Stomach (tissue), 9 donors: ENCODE measurements around the gene MSI2. TPM values are rescaled to one million over a fixed set of nuclear protein-coding genes. Genes with fewer than 3 reads are reported as not detected.

Experiments used
- DNase-seq, 2 donors: peaks; one replicate each; pipeline versions ENCODE4 v3.0.0 to v3.0.0-alpha.2; 2013 to 2019
- H3K27ac ChIP-seq, 5 donors: fragments of 200-600 bp in 4 of 5; sonication (generic) in 4 of 5; one replicate each; pipeline ENCODE4 v1.5.1; 2013 to 2019; ENCODE audit warnings: mild to moderate bottlenecking in 1 of 5, moderate library complexity in 1 of 5
- H3K27me3 ChIP-seq, 3 donors: fragments of 200-600 bp; sonication (generic); one replicate each; pipeline ENCODE4 v1.5.1; 2017 to 2019; ENCODE audit warnings: mixed run types in 1 of 3
- H3K36me3 ChIP-seq, 4 donors: fragments of 200-600 bp; sonication (generic); 1 replicate in 3 of 4; 2 replicates in 1 of 4; pipeline ENCODE4 v1.5.1; 2016 to 2019
- H3K4me1 ChIP-seq, 4 donors: fragments of 200-600 bp; sonication (generic); one replicate each; pipeline ENCODE4 v1.5.1; 2016 to 2019
- H3K4me3 ChIP-seq, 4 donors: fragments of 200-600 bp; sonication (generic) in 3 of 4; one replicate each; pipeline ENCODE4 v1.5.1; 2016 to 2019; ENCODE audit warnings: mild to moderate bottlenecking in 1 of 4
- H3K9me3 ChIP-seq, 4 donors: fragments of 200-600 bp; sonication (generic); one replicate each; pipeline ENCODE4 v1.5.1; 2016 to 2019
- CTCF ChIP-seq, 7 experiments: fragments of 450-650 bp in 4 of 7; fragments of 200-600 bp in 3 of 7; sonication (generic) in 3 of 7; IDR thresholded peaks; one replicate each; pipeline ENCODE4 v1.5.1; 2016 to 2019; ENCODE audit warnings: antibody characterized with exemption in 7 of 7, control low read depth in 2 of 7, mild to moderate bottlenecking in 1 of 7
- EP300 ChIP-seq: sonication (generic); formaldehyde crosslinking; IDR thresholded peaks from one replicate; pipeline ENCODE4 v1.6.1; 2017; ENCODE audit warnings: antibody characterized with exemption
- POLR2A ChIP-seq, 4 donors: fragments of 450-650 bp; IDR thresholded peaks; one replicate each; pipeline ENCODE4 v1.6.1; 2016; ENCODE audit warnings: antibody characterized with exemption in 4 of 4, control low read depth in 2 of 4, mild to moderate bottlenecking in 1 of 4, moderate library complexity in 1 of 4
- POLR2AphosphoS5 ChIP-seq, 3 donors: sonication (generic); formaldehyde crosslinking; IDR thresholded peaks; one replicate each; pipeline ENCODE4 v1.6.1; 2016; ENCODE audit warnings: antibody characterized with exemption in 3 of 3
- WGBS, 5 donors: extraction: QIAGEN DNeasy Blood & Tissue Kit in 3 of 5; methylation state at CpG; one replicate each; pipeline versions ENCODE4 v1.1.5 to v1.1.7; 2013 to 2018; 5-methylcytosine and 5-hydroxymethylcytosine counted together
- intact Hi-C: fragments of 100-400 bp; cut with DNase I; formaldehyde crosslinking; loops from one replicate; pipeline ENCODE4 v1.15.1; 2023; ENCODE audit warnings: low total_unique reads
- polyA plus RNA-seq, 3 donors: library from polyadenylated mRNA; stranded (reverse); fragments of 200-250 nt; gene quantifications; one replicate each; pipeline ENCODE4 v1.2.3, GENCODE V29; 2013
- total RNA-seq, 5 donors: library from RNA; depleted of rRNA; stranded (reverse); fragments of >200 nt; gene quantifications; one replicate each; pipeline versions ENCODE4 v1.1.0 to v1.2.3, GENCODE V29; 2014 to 2016
- donor health status: healthy with polysubstance abuse.
- donor health status: Bipolar disorder and iron deficiency.
- donor health status: healthy.

The MSI2 gene
- total and polyA plus RNA-seq, 8 donors, result 8.3 to 72.4 (median 22.9) TPM

DNA sequence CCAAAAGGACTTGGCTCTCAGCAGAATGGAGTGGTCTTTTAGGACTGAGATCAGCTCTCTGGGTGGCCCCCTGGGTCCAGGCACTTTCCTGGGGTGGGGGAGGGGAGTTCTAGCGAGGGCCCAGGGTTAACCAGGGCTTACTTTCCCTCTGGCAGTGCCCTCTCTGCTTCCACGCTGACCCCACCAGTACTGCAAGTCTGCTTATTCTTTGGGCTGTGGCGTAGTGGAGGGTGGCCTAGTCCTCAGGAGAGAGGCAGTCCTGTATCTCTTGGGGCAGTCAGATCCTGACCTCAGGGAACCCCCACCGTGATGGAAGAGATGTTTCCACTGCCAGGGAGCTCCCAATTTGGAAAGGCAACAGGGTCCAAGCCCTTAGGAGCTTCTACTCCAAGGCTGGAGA is 409.4 kb downstream of the MSI2 start:
- 72 to 81% (median 77%) methylated on average over 4 of the region's 4 CpGs for WGBS, 5 donors
- TF ChIP-seq CTCF (IDR thresholded peaks at IDR 0.05) (no peak), POLR2AphosphoS5 (IDR thresholded peaks at IDR 0.05) (no peak), EP300 (no peak)
- intact Hi-C loops, result loop anchor here (5.0 kb wide), 1 partner anchor 63 kb away; no protein-coding TSS in a partner anchor

DNA sequence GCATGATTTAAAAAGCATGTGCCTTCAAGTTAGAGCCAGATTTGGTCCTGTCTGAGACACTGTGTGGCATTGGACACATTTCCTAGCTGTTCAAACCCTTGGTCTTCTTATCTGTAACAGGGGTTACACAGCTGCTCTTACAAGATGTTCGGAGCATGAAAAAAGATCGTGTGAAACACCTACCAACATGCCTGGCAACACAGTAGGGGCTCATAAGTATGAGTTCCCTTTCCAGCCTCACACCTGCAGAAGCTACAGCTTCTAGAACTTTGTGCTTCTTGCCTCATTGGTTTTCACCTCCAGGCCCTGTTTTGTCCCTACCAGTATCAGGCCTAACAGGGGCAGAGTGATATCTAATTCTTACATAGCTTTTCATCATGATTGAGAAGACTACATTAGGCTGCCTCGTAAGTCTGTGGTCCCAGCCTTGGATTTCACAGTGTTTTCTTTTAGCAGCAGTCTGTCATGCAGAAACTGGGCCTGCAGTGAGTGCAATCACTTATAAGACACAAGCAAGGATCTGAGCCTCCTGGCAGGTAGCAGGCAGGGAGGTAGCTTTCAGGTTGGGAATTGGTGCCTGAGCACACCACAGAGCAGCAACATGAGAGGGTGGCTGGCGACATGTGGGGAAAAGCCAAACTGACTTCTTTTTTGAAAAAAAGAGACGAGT is 410.0 kb downstream of the MSI2 start:
- WGBS, 5 donors, result 76 to 86% (median 80%) methylated on average over 5 of the region's 5 CpGs
- TF ChIP-seq POLR2AphosphoS5 (IDR thresholded peaks at IDR 0.05), result no peak
- TF ChIP-seq EP300, result no peak
- TF ChIP-seq CTCF (IDR thresholded peaks at IDR 0.05), result no peak
- intact Hi-C loops, result loop anchor here (5.0 kb wide), 1 partner anchor 64 kb away; no protein-coding TSS in a partner anchor
- no peak overlapping the region for H3K4me3 ChIP-seq
- peaks cover 7 to 46% (median 24%) of the 10 kb centered on the region in 4 donors for H3K4me1 ChIP-seq
- H3K27ac ChIP-seq, result peak overlapping the region in 1 of 5 donors; percentile 86
- DNase-seq, result no peak
- H3K9me3 ChIP-seq, result no peaks in the 10 kb centered on the region
- no peaks in the 10 kb centered on the region for H3K27me3 ChIP-seq
- H3K36me3 ChIP-seq, result no peaks in the 10 kb centered on the region

More for the DNA sequence above, 409.4 kb downstream of the MSI2 start:
- DNase-seq, result no peak
- no peaks in the 10 kb centered on the region for H3K36me3 ChIP-seq
- peaks cover 7 to 43% (median 24%) of the 10 kb centered on the region in 4 donors for H3K4me1 ChIP-seq
- H3K9me3 ChIP-seq, result no peaks in the 10 kb centered on the region
- H3K27ac ChIP-seq, result peak overlapping the region in 4 of 5 donors; percentile 3 to 86 (median 37)
- no peaks in the 10 kb centered on the region for H3K27me3 ChIP-seq
- H3K4me3 ChIP-seq, result no peak overlapping the region

DNA sequence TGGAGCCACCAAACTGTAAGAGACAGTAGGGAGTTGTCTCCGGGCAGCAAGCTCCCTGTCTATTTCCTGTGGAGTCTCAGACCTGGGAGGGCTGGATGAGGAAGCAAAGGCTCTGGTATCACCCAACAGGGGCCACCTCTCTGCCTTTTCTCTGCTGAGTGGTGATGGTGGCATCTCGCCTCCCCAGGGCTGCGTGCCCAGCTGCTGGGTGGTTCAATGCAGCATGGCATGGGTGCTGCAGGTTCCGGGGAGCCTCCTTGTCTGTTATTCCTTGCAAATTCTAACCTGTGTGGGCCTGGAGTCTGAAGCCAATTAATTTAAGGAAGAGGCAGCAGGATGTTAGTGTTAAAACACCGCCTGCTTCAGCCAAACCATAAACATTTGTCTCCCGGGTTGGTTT is 410.6 kb downstream of the MSI2 start:
- H3K4me3 ChIP-seq, result no peak overlapping the region
- intact Hi-C loops, result loop anchor here (5.0 kb wide), 1 partner anchor 65 kb away; no protein-coding TSS in a partner anchor
- TF ChIP-seq EP300, result no peak
- no peak for TF ChIP-seq POLR2AphosphoS5 (IDR thresholded peaks at IDR 0.05)
- H3K27ac ChIP-seq, result peak overlapping the region in 1 of 5 donors; percentile 86
- H3K9me3 ChIP-seq, result no peaks in the 10 kb centered on the region
- H3K36me3 ChIP-seq, result no peaks in the 10 kb centered on the region
- H3K4me1 ChIP-seq, result peaks cover 7 to 52% (median 27%) of the 10 kb centered on the region in 4 donors
- WGBS, 5 donors, result 65 to 90% (median 86%) methylated on average over 4 to 6 of the region's 6 CpGs
- DNase-seq, result no peak
- no peaks in the 10 kb centered on the region for H3K27me3 ChIP-seq

DNA sequence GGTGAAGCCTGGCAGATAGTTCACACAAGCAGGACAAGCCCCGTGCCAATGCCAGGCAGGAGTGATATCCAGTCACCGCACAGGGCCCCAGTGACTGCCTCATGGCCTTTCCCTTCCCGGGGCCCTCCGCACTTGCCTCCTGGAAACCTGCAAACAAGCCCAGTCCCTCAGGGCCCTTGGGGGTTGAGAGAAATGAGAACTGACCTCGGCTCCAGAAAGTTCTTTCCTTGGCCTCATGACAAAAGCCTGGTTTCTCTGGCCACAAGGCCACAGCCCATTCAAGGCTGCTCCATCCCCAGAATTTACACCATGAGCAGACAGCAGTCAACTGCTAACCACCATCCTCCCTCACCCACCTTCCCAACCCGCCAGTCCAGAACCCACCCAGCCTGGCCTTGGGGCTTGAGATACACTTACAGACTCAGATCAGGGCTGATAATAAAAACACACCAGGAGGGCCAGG is 411.2 kb downstream of the MSI2 start:
- H3K27me3 ChIP-seq, result no peaks in the 10 kb centered on the region
- WGBS, 5 donors, result 87 to 95% (median 88%) methylated on average over 4 to 6 of the region's 6 CpGs
- no peaks in the 10 kb centered on the region for H3K36me3 ChIP-seq
- TF ChIP-seq EP300, result no peak
- TF ChIP-seq POLR2AphosphoS5 (IDR thresholded peaks at IDR 0.05), result no peak
- TF ChIP-seq CTCF (IDR thresholded peaks at IDR 0.05), result no peak
- no peak for TF ChIP-seq POLR2A (IDR thresholded peaks at IDR 0.05)
- no peaks in the 10 kb centered on the region for H3K9me3 ChIP-seq
- intact Hi-C loops, result loop anchor here (5.0 kb wide), 1 partner anchor 65 kb away; no protein-coding TSS in a partner anchor
- no peak overlapping the region for H3K4me3 ChIP-seq
- peak in 1 of 2 donors; percentile 17 for DNase-seq
- H3K27ac ChIP-seq, result no peak overlapping the region
- peaks cover 8 to 50% (median 23%) of the 10 kb centered on the region in 4 donors for H3K4me1 ChIP-seq

DNA sequence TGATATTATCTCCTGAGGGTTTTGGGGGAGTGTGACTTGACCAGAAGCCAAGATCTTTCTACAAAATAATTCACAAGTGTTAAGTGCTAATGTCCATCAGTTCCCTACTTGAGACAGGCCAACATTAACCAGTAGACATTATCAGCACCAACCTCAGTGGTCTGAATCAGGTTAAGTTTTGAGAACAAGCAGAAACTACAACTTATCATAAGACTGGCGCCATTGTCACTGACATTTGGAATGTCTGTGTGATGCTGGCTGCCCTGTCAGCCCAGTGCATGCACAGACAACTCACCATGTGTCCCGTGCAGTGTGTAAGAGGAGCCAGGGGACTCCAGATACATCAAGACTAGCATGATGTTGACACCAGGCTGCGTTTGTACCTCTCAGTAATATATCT is 412.0 kb downstream of the MSI2 start:
- Histone ChIP-seq H3K4me1 (peaks cover 4 to 42% (median 15%) of the 10 kb centered on the region in 4 donors), H3K4me3 (no peak overlapping the region), H3K36me3 (no peaks in the 10 kb centered on the region), H3K27ac (no peak overlapping the region), H3K27me3 (no peaks in the 10 kb centered on the region), H3K9me3 (no peaks in the 10 kb centered on the region)
- no peak for TF ChIP-seq CTCF (IDR thresholded peaks at IDR 0.05)
- intact Hi-C loops, result loop anchor here (5.0 kb wide), 1 partner anchor 66 kb away; no protein-coding TSS in a partner anchor
- DNase-seq, result peak in 1 of 2 donors; percentile 7
- 89 to 97% (median 95%) methylated on average over 3 of the region's 3 CpGs for WGBS, 5 donors
